PC-9 (cell line): ENCODE data around the gene GRM7. TPM values are rescaled to one million over a fixed set of nuclear protein-coding genes. Genes with fewer than 3 reads are reported as not detected.

Experiments
- BruUV-seq: library from RNA; stranded (reverse); fragments of 400-500 nt; replicated peaks from 2 replicates; lab custom pipeline; 2021; lab: Mats Ljungman, UMichigan
- CTCF ChIA-PET: fragments of 300-600 bp; sonication (Branson Sonifier 250); formaldehyde crosslinking; loops from one replicate; lab custom pipeline; 2022; ENCODE audit warnings: antibody characterized with exemption; lab: Charles Lee
- POLR2A ChIA-PET: fragments of 300-600 bp; sonication (Branson Sonifier 250); formaldehyde crosslinking; loops from one replicate; lab custom pipeline; 2022; ENCODE audit warnings: antibody characterized with exemption; ENCODE audit not compliant: unreplicated experiment; lab: Charles Lee
- DNase-seq, 2 experiments: peaks; one replicate each; pipeline versions ENCODE4 v3.0.0 to v3.0.0-alpha.2; 2015 to 2022; ENCODE audit warnings: mixed read lengths in 1 of 2
- H2AFZ ChIP-seq: fragments of 200-600 bp; sonication (generic); 2 replicates; pipeline ENCODE4 v1.8.1; 2017; ENCODE audit warnings: antibody characterized with exemption
- H3F3A ChIP-seq: fragments of 200-600 bp; sonication (generic); 2 replicates; pipeline ENCODE4 v1.8.1; 2017; ENCODE audit warnings: antibody characterized with exemption, mild to moderate bottlenecking, low read depth; ENCODE audit not compliant: insufficient read depth
- H3K27ac ChIP-seq: fragments of 200-600 bp; sonication (generic); 2 replicates; pipeline ENCODE4 v1.6.1; 2016; ENCODE audit warnings: mixed run types
- H3K27me3 ChIP-seq: fragments of 200-600 bp; sonication (generic); 2 replicates; pipeline ENCODE4 v1.6.1; 2016; ENCODE audit warnings: low read depth, mixed run types; ENCODE audit not compliant: insufficient read depth
- H3K36me3 ChIP-seq: fragments of 200-600 bp; sonication (generic); 2 replicates; pipeline ENCODE4 v1.6.1; 2016; ENCODE audit warnings: low read depth, mixed run types
- H3K4me1 ChIP-seq: fragments of 200-600 bp; sonication (generic); replicated peaks from 2 replicates; pipeline ENCODE4 v1.6.1; 2016; ENCODE audit warnings: mixed run types; ENCODE audit not compliant: insufficient read depth
- H3K4me2 ChIP-seq: fragments of 200-600 bp; sonication (generic); 2 replicates; pipeline ENCODE4 v1.6.1; 2017; ENCODE audit warnings: mixed run types
- H3K4me3 ChIP-seq: fragments of 200-600 bp; sonication (generic); 2 replicates; pipeline ENCODE4 v1.6.1; 2016; ENCODE audit warnings: mixed run types
- H3K79me2 ChIP-seq: fragments of 200-600 bp; sonication (generic); 2 replicates; pipeline ENCODE4 v1.6.1; 2017; ENCODE audit warnings: low read depth, mixed run types
- H3K9me2 ChIP-seq: fragments of 200-600 bp; sonication (generic); 2 replicates; pipeline ENCODE4 v1.8.1; 2017; ENCODE audit warnings: mild to moderate bottlenecking; ENCODE audit not compliant: insufficient read depth
- H3K9me3 ChIP-seq: fragments of 200-600 bp; sonication (generic); 2 replicates; pipeline ENCODE4 v1.8.1; 2016; ENCODE audit warnings: low read depth; ENCODE audit not compliant: insufficient read depth
- H4K20me1 ChIP-seq: fragments of 200-600 bp; sonication (generic); 2 replicates; pipeline ENCODE4 v1.8.1; 2017; ENCODE audit not compliant: insufficient read depth
- CTCF ChIP-seq: fragments of 200-600 bp; sonication (generic); conservative IDR thresholded peaks from 2 replicates; pipeline ENCODE4 v1.6.1; 2017; ENCODE audit warnings: mixed run types, antibody characterized with exemption, mild to moderate bottlenecking, moderate library complexity
- EZH2 ChIP-seq: fragments of 200-600 bp; sonication (generic); IDR thresholded peaks from 2 replicates; pipeline ENCODE4 v1.8.0; 2017; ENCODE audit warnings: antibody characterized with exemption, low read depth
- intact Hi-C: fragments of 100-400 bp; cut with micrococcal nuclease; formaldehyde crosslinking; loops from one replicate; pipeline ENCODE4 v1.10.0; 2022; ENCODE audit not compliant: unreplicated experiment
- total RNA-seq: library from RNA; stranded (reverse); gene quantifications from 2 replicates; pipeline ENCODE4 v1.2.3, GENCODE V29; 2021

Gene GRM7
- total RNA-seq, 1 experiment from 2014 or later: not detected

DNA sequence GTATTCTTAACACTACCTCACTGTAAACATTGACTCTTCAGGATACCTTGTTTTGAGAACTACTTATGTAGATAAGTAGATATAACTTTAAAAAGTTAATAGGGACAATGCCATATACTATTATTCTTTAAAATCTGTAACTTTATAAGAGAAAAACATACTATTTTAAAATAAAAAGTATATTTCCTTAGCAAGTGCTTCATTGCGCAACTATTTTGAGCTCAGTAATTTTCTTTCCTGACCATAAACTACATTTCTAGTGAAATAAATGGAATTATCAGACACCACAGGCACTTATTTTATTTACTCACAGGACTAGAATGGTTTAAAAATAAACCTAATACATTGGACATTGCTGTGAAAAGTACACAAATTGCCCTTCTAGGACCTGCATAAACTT is 876.3 kb downstream of the GRM7 start:
- Histone ChIP-seq H3K27me3 (peaks cover 19% of the 10 kb centered on the region; the same call in 1 of the 2 replicates), H3K9me2 (no peaks in the 10 kb centered on the region), H3K27ac (no peak overlapping the region), H3K9me3 (no peaks in the 10 kb centered on the region), H3K4me1 (no peaks in the 10 kb centered on the region), H3K36me3 (no peaks in the 10 kb centered on the region), H4K20me1 (no peaks in the 10 kb centered on the region), H3K4me3 (no peak overlapping the region), H3K79me2 (no peaks in the 10 kb centered on the region), H2AFZ (no peak overlapping the region), H3F3A (no peaks in the 10 kb centered on the region), H3K4me2 (no peak overlapping the region)
- no peak for DNase-seq
- ChIA-PET POLR2A (no interaction called here), CTCF (no interaction called here)
- no peak for TF ChIP-seq CTCF
- no peak for TF ChIP-seq EZH2
- intact Hi-C loops: no loop called here
- no TSS peak for BruUV-seq

- Histone ChIP-seq H3K4me3 (no peak overlapping the region), H3K27me3 (peaks cover 19% of the 10 kb centered on the region; the same call in 1 of the 2 replicates), H3K4me2 (no peak overlapping the region), H3K4me1 (no peaks in the 10 kb centered on the region), H3K9me2 (no peaks in the 10 kb centered on the region), H3F3A (no peaks in the 10 kb centered on the region), H3K9me3 (no peaks in the 10 kb centered on the region), H3K36me3 (no peaks in the 10 kb centered on the region), H2AFZ (no peak overlapping the region), H3K79me2 (no peaks in the 10 kb centered on the region), H3K27ac (no peak overlapping the region), H4K20me1 (no peaks in the 10 kb centered on the region)
- POLR2A ChIA-PET: no interaction called here
- TF ChIP-seq CTCF (no peak), EZH2 (no peak)
- CTCF ChIA-PET: no interaction called here
- no peak for DNase-seq
- no TSS peak for BruUV-seq
- intact Hi-C loops: no loop called here
Observed at GRCh38 chr3:7739754-7740153, 878.8 kb downstream of the GRM7 start.

GRCh38 chr3:7740458-7740857 is 879.5 kb downstream of the GRM7 start:
- no peaks in the 10 kb centered on the region for H3F3A ChIP-seq
- TF ChIP-seq EZH2 (no peak), CTCF (no peak)
- no peak overlapping the region for H3K4me2 ChIP-seq
- H3K4me3 ChIP-seq: no peak overlapping the region
- POLR2A ChIA-PET: no interaction called here
- no peak overlapping the region for H2AFZ ChIP-seq
- intact Hi-C loops: no loop called here
- H3K36me3 ChIP-seq: no peaks in the 10 kb centered on the region
- H3K9me2 ChIP-seq: no peaks in the 10 kb centered on the region
- no peaks in the 10 kb centered on the region for H4K20me1 ChIP-seq
- no peaks in the 10 kb centered on the region for H3K4me1 ChIP-seq
- CTCF ChIA-PET: no interaction called here
- H3K79me2 ChIP-seq: no peaks in the 10 kb centered on the region
- peaks cover 19% of the 10 kb centered on the region; the same call in 1 of the 2 replicates for H3K27me3 ChIP-seq
- no peak overlapping the region for H3K27ac ChIP-seq
- DNase-seq: no peak
- no TSS peak for BruUV-seq
- no peaks in the 10 kb centered on the region for H3K9me3 ChIP-seq
